ENCODE measurements around the gene PACRG. TPM values are rescaled to one million over a fixed set of nuclear protein-coding genes. Genes with fewer than 3 reads are reported as not detected.

PACRG gene
- total and polyA plus RNA-seq, 8 donors = 1.8 to 28.6 (median 3.2) TPM; not detected in 2

- TF ChIP-seq, protein P1, sequence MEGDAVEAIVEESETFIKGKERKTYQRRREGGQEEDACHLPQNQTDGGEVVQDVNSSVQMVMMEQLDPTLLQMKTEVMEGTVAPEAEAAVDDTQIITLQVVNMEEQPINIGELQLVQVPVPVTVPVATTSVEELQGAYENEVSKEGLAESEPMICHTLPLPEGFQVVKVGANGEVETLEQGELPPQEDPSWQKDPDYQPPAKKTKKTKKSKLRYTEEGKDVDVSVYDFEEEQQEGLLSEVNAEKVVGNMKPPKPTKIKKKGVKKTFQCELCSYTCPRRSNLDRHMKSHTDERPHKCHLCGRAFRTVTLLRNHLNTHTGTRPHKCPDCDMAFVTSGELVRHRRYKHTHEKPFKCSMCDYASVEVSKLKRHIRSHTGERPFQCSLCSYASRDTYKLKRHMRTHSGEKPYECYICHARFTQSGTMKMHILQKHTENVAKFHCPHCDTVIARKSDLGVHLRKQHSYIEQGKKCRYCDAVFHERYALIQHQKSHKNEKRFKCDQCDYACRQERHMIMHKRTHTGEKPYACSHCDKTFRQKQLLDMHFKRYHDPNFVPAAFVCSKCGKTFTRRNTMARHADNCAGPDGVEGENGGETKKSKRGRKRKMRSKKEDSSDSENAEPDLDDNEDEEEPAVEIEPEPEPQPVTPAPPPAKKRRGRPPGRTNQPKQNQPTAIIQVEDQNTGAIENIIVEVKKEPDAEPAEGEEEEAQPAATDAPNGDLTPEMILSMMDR (IDR thresholded peaks at IDR 0.05) = no peak
- TF ChIP-seq POLR2AphosphoS5 (IDR thresholded peaks at IDR 0.05) (no peak), EP300 (IDR thresholded peaks at IDR 0.05) (no peak), POLR2A (IDR thresholded peaks at IDR 0.05) (no peak)
- 92 to 96% (median 94%) methylated on average over 8 of the region's 8 CpGs for WGBS, 5 donors
- DNase-seq = no peak
These were observed 621.9 kb downstream of the PACRG start for GRCh38 chr6:163349696-163350095.

DNA sequence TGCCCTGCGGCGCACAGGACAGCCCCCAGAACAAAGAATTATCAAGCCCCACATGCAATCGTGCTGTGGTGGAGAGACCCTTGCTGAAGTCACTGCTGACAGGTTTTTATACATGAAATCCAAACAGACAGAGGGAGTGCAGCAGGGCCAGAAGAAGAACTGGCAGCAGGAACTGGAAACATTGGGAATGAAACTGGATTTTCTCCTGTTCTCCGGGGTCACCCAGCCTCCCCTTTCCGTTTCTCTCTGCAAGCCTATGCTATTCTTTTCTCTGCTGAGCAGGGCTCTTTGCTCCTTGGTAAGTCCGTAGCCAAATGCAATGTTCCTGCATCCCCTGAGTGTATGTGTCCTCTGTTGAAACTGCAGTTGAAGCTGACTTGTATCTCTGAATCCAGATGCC, 623.2 kb downstream of the PACRG start:
- H3K4me3 ChIP-seq = no peak overlapping the region
- WGBS, 5 donors = 69 to 80% (median 77%) methylated on average over 6 of the region's 6 CpGs
- no peaks in the 10 kb centered on the region for H3K9me3 ChIP-seq
- H3K27ac ChIP-seq = no peak overlapping the region
- TF ChIP-seq POLR2AphosphoS5 (IDR thresholded peaks at IDR 0.05) (no peak), POLR2A (IDR thresholded peaks at IDR 0.05) (no peak), EP300 (IDR thresholded peaks at IDR 0.05) (no peak)
- TF ChIP-seq, protein P1 (IDR thresholded peaks at IDR 0.05) = no peak
- DNase-seq = no peak
- H3K27me3 ChIP-seq = no peaks in the 10 kb centered on the region
- H3K36me3 ChIP-seq = no peaks in the 10 kb centered on the region
- intact Hi-C loops (cut with DNase I; ENCODE audit: low total_unique reads) = no loop called here
- H3K4me1 ChIP-seq = peaks cover 0 to 18% (median 0%) of the 10 kb centered on the region in 4 donors

More at GRCh38 chr6:163349696-163350095, 621.9 kb downstream of the PACRG start:
- peaks cover 0 to 12% (median 0%) of the 10 kb centered on the region in 4 donors for H3K4me1 ChIP-seq
- no peaks in the 10 kb centered on the region for H3K36me3 ChIP-seq
- H3K27ac ChIP-seq = no peak overlapping the region
- no peaks in the 10 kb centered on the region for H3K27me3 ChIP-seq
- intact Hi-C loops (cut with DNase I; ENCODE audit: low total_unique reads) = no loop called here
- no peaks in the 10 kb centered on the region for H3K9me3 ChIP-seq
- no peak overlapping the region for H3K4me3 ChIP-seq

- TF ChIP-seq, protein P1 (IDR thresholded peaks at IDR 0.05) = no peak
- TF ChIP-seq POLR2A (IDR thresholded peaks at IDR 0.05) (no peak), EP300 (IDR thresholded peaks at IDR 0.05) (no peak)
- Histone ChIP-seq H3K4me1 (peaks cover 0 to 9% (median 0%) of the 10 kb centered on the region in 4 donors), H3K27ac (peak overlapping the region in 1 of 5 donors; percentile 12), H3K36me3 (no peaks in the 10 kb centered on the region), H3K9me3 (no peaks in the 10 kb centered on the region), H3K4me3 (no peak overlapping the region), H3K27me3 (no peaks in the 10 kb centered on the region)
- DNase-seq = no peak
- WGBS, 5 donors = 78 to 88% (median 82%) methylated on average over 16 of the region's 16 CpGs
- intact Hi-C loops (cut with DNase I; ENCODE audit: low total_unique reads) = no loop called here
These were observed 624.4 kb downstream of the PACRG start for GRCh38 chr6:163352011-163352685.

- Histone ChIP-seq H3K4me1 (peaks cover 0 to 7% (median 0%) of the 10 kb centered on the region in 4 donors), H3K9me3 (no peaks in the 10 kb centered on the region), H3K36me3 (no peaks in the 10 kb centered on the region), H3K4me3 (no peak overlapping the region), H3K27me3 (no peaks in the 10 kb centered on the region), H3K27ac (no peak overlapping the region)
- no peak for DNase-seq
- WGBS, 5 donors = 82 to 89% (median 87%) methylated on average over 7 of the region's 7 CpGs
- TF ChIP-seq EP300 (IDR thresholded peaks at IDR 0.05) = no peak
- TF ChIP-seq POLR2AphosphoS5 (IDR thresholded peaks at IDR 0.05) = no peak
- TF ChIP-seq, protein P1 (IDR thresholded peaks at IDR 0.05) = no peak
- TF ChIP-seq POLR2A (IDR thresholded peaks at IDR 0.05) = no peak
- intact Hi-C loops (cut with DNase I; ENCODE audit: low total_unique reads) = no loop called here
These were observed 625.2 kb downstream of the PACRG start for GRCh38 chr6:163352966-163353365.

Data from stomach (tissue), 9 donors.